Neural cell (in vitro differentiated cells): ENCODE results near the gene NFKBIA. TPM values are rescaled to one million over a fixed set of nuclear protein-coding genes. Genes with fewer than 3 reads are reported as not detected.

Experiments
- H2AFZ ChIP-seq: fragments of 200-600, 300-800 bp; sonication (generic), shearing (Covaris generic); 2 replicates; pipeline ENCODE4 v1.6.0; 2014; ENCODE audit warnings: low read depth, mild to moderate bottlenecking, antibody characterized with exemption, low read length, moderate library complexity
- H3F3A ChIP-seq: fragments of 200-600 bp; shearing (Covaris generic); 2 replicates; pipeline ENCODE4 v1.6.1; 2016; ENCODE audit warnings: mild to moderate bottlenecking, moderate library complexity, mixed read lengths, antibody characterized with exemption, low read length; ENCODE audit not compliant: insufficient read depth, poor library complexity, severe bottlenecking
- H3K27ac ChIP-seq: fragments of 200-600, 300-800 bp; sonication (generic), shearing (Covaris generic); 2 replicates; pipeline ENCODE4 v1.5.1; 2014; ENCODE audit warnings: mild to moderate bottlenecking, low read length, moderate library complexity
- H3K27me3 ChIP-seq: fragments of 300-800, 200-600 bp; sonication (generic), shearing (Covaris generic); 2 replicates; pipeline ENCODE4 v1.6.0; 2014; ENCODE audit warnings: mild to moderate bottlenecking, low read depth, low read length, moderate library complexity; ENCODE audit not compliant: insufficient read depth
- H3K36me3 ChIP-seq: fragments of 300-800, 200-600 bp; sonication (generic), shearing (Covaris generic); 2 replicates; pipeline ENCODE4 v1.5.1; 2014; ENCODE audit warnings: mild to moderate bottlenecking, antibody characterized with exemption, low read length, moderate library complexity; ENCODE audit not compliant: insufficient read depth
- H3K4me2 ChIP-seq: fragments of 300-800, 200-600 bp; sonication (generic), shearing (Covaris generic); 2 replicates; pipeline ENCODE4 v1.6.0; 2014; ENCODE audit warnings: mild to moderate bottlenecking, low read length
- H3K4me3 ChIP-seq: fragments of 300-800, 200-600 bp; sonication (generic), shearing (Covaris generic); 2 replicates; pipeline ENCODE4 v1.5.1; 2014; ENCODE audit warnings: mild to moderate bottlenecking, low read length, moderate library complexity
- H3K79me2 ChIP-seq: fragments of 200-600 bp; shearing (Covaris generic); replicated peaks from 2 replicates; pipeline ENCODE4 v1.6.0; 2014; ENCODE audit warnings: mild to moderate bottlenecking, low read length, moderate library complexity; ENCODE audit not compliant: insufficient read depth
- H3K9ac ChIP-seq: fragments of 300-800, 200-600 bp; sonication (generic), shearing (Covaris generic); 2 replicates; pipeline ENCODE4 v1.6.1; 2016; ENCODE audit warnings: mild to moderate bottlenecking, low read length, mixed read lengths
- H3K9me2 ChIP-seq: fragments of 200-600 bp; shearing (Covaris generic); 2 replicates; pipeline ENCODE4 v1.6.1; 2016; ENCODE audit warnings: mild to moderate bottlenecking, low read length, mixed read lengths; ENCODE audit not compliant: insufficient read depth
- H3K9me3 ChIP-seq: fragments of 200-600, 300-800 bp; sonication (generic), shearing (Covaris generic); 2 replicates; pipeline ENCODE4 v1.6.1; 2016; ENCODE audit warnings: mild to moderate bottlenecking, mixed run types, low read length, moderate library complexity, mixed read lengths
- H4K20me1 ChIP-seq: fragments of 200-600 bp; shearing (Covaris generic); 2 replicates; pipeline ENCODE4 v1.6.1; 2016; ENCODE audit warnings: mild to moderate bottlenecking, mixed run types; ENCODE audit not compliant: insufficient read depth
- EP300 ChIP-seq: fragments of 450-650 bp; conservative IDR thresholded peaks from 2 replicates; pipeline ENCODE4 v1.6.1; 2014; ENCODE audit warnings: antibody characterized with exemption, mild to moderate bottlenecking, moderate library complexity; ENCODE audit not compliant: poor library complexity, severe bottlenecking
- EZH2 ChIP-seq: fragments of 200-600, 300-800 bp; shearing (Covaris generic), sonication (generic); IDR thresholded peaks from 2 replicates; pipeline ENCODE4 v1.6.1; 2014; ENCODE audit warnings: antibody characterized with exemption, low read length, borderline replicate concordance, mild to moderate bottlenecking; ENCODE audit not compliant: insufficient read depth, poor library complexity, severe bottlenecking
- MXI1 ChIP-seq: fragments of 450-650 bp; conservative IDR thresholded peaks from 2 replicates; pipeline ENCODE4 v1.6.1; 2014; ENCODE audit warnings: antibody characterized with exemption, mild to moderate bottlenecking; ENCODE audit not compliant: poor library complexity, severe bottlenecking
- POLR2AphosphoS5 ChIP-seq: IDR thresholded peaks from 2 replicates; pipeline ENCODE4 v1.6.1; 2012
- RAD21 ChIP-seq: fragments of 450-650 bp; conservative IDR thresholded peaks from 2 replicates; pipeline ENCODE4 v1.6.1; 2014; ENCODE audit warnings: antibody characterized with exemption, mild to moderate bottlenecking, moderate library complexity
- SMC3 ChIP-seq: fragments of 450-650 bp; conservative IDR thresholded peaks from 2 replicates; pipeline ENCODE4 v1.6.1; 2014; ENCODE audit warnings: antibody characterized with exemption, mild to moderate bottlenecking, moderate library complexity; ENCODE audit not compliant: poor library complexity
- TAF1 ChIP-seq: IDR thresholded peaks from 2 replicates; pipeline ENCODE4 v1.6.1; 2012; ENCODE audit warnings: low read depth
- polyA plus RNA-seq: library from polyadenylated mRNA; depleted of rRNA; stranded (reverse); fragments of >200 nt; gene quantifications from 2 replicates; pipeline ENCODE4 v1.2.3, GENCODE V29; 2014
- TF ChIP-seq, protein P1 (sequence below): IDR thresholded peaks from 2 replicates; pipeline ENCODE4 v1.6.1; 2012; ENCODE audit warnings: borderline replicate concordance
- TF ChIP-seq, protein P2 (sequence below): fragments of 450-650 bp; IDR thresholded peaks from 2 replicates; pipeline ENCODE4 v1.5.1; 2014; ENCODE audit warnings: antibody characterized with exemption, mild to moderate bottlenecking, moderate library complexity; ENCODE audit not compliant: poor library complexity, severe bottlenecking

NFKBIA gene
- polyA plus RNA-seq, 1 donor from 2014 or later = 48.8 TPM

DNA sequence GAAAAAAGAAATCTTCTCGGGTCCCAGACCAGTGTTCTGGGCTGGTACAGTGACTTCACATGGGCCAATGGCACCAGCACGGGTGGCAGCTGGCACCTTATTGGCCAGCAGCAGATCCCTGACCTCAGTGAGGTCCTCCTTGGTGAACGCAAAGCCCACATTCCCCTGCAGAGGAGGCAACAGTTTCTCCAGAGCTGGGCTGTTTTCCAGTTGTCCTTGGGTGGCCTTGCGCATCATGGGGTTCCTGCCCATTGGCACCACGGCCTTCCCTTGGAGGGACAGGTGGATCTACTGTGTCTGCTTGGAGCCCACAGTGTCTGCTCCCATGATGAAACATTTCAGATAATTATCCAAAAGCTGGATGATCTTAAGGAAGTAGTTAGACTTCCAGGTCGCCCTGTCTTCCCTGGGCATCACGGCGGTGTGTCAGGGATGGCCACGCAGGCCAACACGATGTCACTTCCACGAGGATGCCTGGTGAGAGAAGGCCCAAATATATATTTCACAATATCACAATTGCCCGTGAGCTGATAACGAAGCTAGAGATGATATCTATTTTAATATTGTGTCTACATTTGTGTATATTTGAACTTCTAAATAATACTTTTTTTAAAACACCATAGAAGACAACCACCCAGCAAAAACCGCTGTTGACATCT is 15.8 kb downstream of the NFKBIA start:
- no peak overlapping the region for H3K9ac ChIP-seq
- H3K79me2 ChIP-seq = no peaks in the 10 kb centered on the region
- no peaks in the 10 kb centered on the region for H3K27me3 ChIP-seq
- no peaks in the 10 kb centered on the region for H3K9me2 ChIP-seq
- no peak overlapping the region for H3K4me2 ChIP-seq
- H3K27ac ChIP-seq = no peak overlapping the region
- H3F3A ChIP-seq = no peaks in the 10 kb centered on the region
- no peaks in the 10 kb centered on the region for H3K36me3 ChIP-seq
- H3K9me3 ChIP-seq = no peaks in the 10 kb centered on the region
- no peak for TF ChIP-seq RAD21
- no peak for TF ChIP-seq SMC3
- TF ChIP-seq POLR2AphosphoS5 = no peak
- TF ChIP-seq, protein P1, sequence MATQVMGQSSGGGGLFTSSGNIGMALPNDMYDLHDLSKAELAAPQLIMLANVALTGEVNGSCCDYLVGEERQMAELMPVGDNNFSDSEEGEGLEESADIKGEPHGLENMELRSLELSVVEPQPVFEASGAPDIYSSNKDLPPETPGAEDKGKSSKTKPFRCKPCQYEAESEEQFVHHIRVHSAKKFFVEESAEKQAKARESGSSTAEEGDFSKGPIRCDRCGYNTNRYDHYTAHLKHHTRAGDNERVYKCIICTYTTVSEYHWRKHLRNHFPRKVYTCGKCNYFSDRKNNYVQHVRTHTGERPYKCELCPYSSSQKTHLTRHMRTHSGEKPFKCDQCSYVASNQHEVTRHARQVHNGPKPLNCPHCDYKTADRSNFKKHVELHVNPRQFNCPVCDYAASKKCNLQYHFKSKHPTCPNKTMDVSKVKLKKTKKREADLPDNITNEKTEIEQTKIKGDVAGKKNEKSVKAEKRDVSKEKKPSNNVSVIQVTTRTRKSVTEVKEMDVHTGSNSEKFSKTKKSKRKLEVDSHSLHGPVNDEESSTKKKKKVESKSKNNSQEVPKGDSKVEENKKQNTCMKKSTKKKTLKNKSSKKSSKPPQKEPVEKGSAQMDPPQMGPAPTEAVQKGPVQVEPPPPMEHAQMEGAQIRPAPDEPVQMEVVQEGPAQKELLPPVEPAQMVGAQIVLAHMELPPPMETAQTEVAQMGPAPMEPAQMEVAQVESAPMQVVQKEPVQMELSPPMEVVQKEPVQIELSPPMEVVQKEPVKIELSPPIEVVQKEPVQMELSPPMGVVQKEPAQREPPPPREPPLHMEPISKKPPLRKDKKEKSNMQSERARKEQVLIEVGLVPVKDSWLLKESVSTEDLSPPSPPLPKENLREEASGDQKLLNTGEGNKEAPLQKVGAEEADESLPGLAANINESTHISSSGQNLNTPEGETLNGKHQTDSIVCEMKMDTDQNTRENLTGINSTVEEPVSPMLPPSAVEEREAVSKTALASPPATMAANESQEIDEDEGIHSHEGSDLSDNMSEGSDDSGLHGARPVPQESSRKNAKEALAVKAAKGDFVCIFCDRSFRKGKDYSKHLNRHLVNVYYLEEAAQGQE = no peak
- no peak for TF ChIP-seq MXI1
- TF ChIP-seq TAF1 = no peak
- TF ChIP-seq, protein P2, sequence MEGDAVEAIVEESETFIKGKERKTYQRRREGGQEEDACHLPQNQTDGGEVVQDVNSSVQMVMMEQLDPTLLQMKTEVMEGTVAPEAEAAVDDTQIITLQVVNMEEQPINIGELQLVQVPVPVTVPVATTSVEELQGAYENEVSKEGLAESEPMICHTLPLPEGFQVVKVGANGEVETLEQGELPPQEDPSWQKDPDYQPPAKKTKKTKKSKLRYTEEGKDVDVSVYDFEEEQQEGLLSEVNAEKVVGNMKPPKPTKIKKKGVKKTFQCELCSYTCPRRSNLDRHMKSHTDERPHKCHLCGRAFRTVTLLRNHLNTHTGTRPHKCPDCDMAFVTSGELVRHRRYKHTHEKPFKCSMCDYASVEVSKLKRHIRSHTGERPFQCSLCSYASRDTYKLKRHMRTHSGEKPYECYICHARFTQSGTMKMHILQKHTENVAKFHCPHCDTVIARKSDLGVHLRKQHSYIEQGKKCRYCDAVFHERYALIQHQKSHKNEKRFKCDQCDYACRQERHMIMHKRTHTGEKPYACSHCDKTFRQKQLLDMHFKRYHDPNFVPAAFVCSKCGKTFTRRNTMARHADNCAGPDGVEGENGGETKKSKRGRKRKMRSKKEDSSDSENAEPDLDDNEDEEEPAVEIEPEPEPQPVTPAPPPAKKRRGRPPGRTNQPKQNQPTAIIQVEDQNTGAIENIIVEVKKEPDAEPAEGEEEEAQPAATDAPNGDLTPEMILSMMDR = no peak
- no peak for TF ChIP-seq EP300
- no peak for TF ChIP-seq EZH2
- H3K4me3 ChIP-seq = no peak overlapping the region
- no peak overlapping the region for H2AFZ ChIP-seq
- no peaks in the 10 kb centered on the region for H4K20me1 ChIP-seq

GRCh38 chr14:35387713-35388579 is 16.6 kb downstream of the NFKBIA start:
- Histone ChIP-seq H3K27ac (no peak overlapping the region), H4K20me1 (no peaks in the 10 kb centered on the region), H2AFZ (no peak overlapping the region), H3K27me3 (no peaks in the 10 kb centered on the region), H3K36me3 (no peaks in the 10 kb centered on the region), H3F3A (no peaks in the 10 kb centered on the region), H3K9me2 (no peaks in the 10 kb centered on the region), H3K9ac (no peak overlapping the region), H3K4me2 (no peak overlapping the region), H3K4me3 (no peak overlapping the region), H3K9me3 (no peaks in the 10 kb centered on the region), H3K79me2 (no peaks in the 10 kb centered on the region)
- TF ChIP-seq TAF1 (no peak), SMC3 (no peak)
- TF ChIP-seq, protein P2 = no peak
